A549 (cell line): ENCODE results near the gene AKT1S1. TPM values are rescaled to one million over a fixed set of nuclear protein-coding genes. Genes with fewer than 3 reads are reported as not detected.
A peak's percentile ranks its signal among the peaks of the same experiment; 100 is the strongest.

Source experiments
- ATAC-seq, 2 experiments: fragments of 200-7000 bp in 1 of 2; fragments of >200 bp in 1 of 2; cut with Nextera tagmentation in 1 of 2; cut with Tn5 transposase in 1 of 2; 3 replicates each; pipeline versions ENCODE4 v1.8.0 to v1.9.1; 2018 to 2020; ENCODE audit warnings: mild to moderate bottlenecking in 1 of 2, moderate library complexity in 1 of 2
- CTCF ChIA-PET: fragments of 300-600 bp; sonication (Branson Sonifier 250); formaldehyde crosslinking; extraction: SDS; loops from one replicate; lab custom pipeline; 2021; ENCODE audit warnings: antibody characterized with exemption, inconsistent platforms; lab: Yijun Ruan, JAX
- POLR2A ChIA-PET: fragments of 350-600 bp; formaldehyde crosslinking; extraction: SDS; loops from one replicate; lab custom pipeline; 2021; ENCODE audit warnings: antibody characterized with exemption, inconsistent platforms; lab: Yijun Ruan, JAX
- DNase-seq, 2 experiments: peaks; one replicate each; pipeline versions ENCODE4 v3.0.0 to v3.0.0-alpha.2; 2011 to 2016; ENCODE audit warnings: low read depth in 1 of 2, low spot score in 1 of 2
- FAIRE-seq: peaks from 2 replicates; lab custom pipeline; 2011; peaks lifted over from hg19 to GRCh38; lab: Jason Lieb, UNC
- H3K27ac ChIP-seq, 2 experiments: fragments of >200 bp; sonication (Bioruptor Twin); formaldehyde crosslinking; 3 replicates each; pipeline ENCODE4 v1.5.1; 2016 to 2017
- H3K4me1 ChIP-seq: fragments of >200 bp; sonication (Bioruptor Twin); formaldehyde crosslinking; 3 replicates; pipeline ENCODE4 v1.6.1; 2016
- H3K4me2 ChIP-seq: fragments of >200 bp; sonication (Bioruptor Twin); formaldehyde crosslinking; 3 replicates; pipeline ENCODE4 v1.6.1; 2016
- H3K4me3 ChIP-seq: fragments of >200 bp; sonication (Bioruptor Twin); formaldehyde crosslinking; 3 replicates; pipeline ENCODE4 v1.5.1; 2016
- H3K9me3 ChIP-seq: fragments of >200 bp; sonication (Bioruptor Twin); formaldehyde crosslinking; 3 replicates; pipeline ENCODE4 v1.6.1; 2016
- BHLHE40 ChIP-seq: IDR thresholded peaks from 2 replicates; pipeline ENCODE4 v1.6.1; 2012; ENCODE audit warnings: low read depth, low read length, inconsistent platforms
- CBX2 ChIP-seq: fragments of 200-600 bp; sonication (generic); IDR thresholded peaks from 2 replicates; pipeline ENCODE4 v1.6.1; 2016; ENCODE audit warnings: low read depth, mild to moderate bottlenecking, borderline replicate concordance
- CEBPB ChIP-seq, 2 experiments: fragments of >200 bp in 1 of 2; sonication (Bioruptor Twin) in 1 of 2; formaldehyde crosslinking in 1 of 2; IDR thresholded peaks; 2 replicates each; pipeline ENCODE4 v1.6.1; 2012 to 2016
- CHD2 ChIP-seq: fragments of 150-350 bp; IDR thresholded peaks from 2 replicates; pipeline ENCODE4 v1.6.1; 2014; ENCODE audit warnings: low read length; ENCODE audit not compliant: partially characterized antibody
- EHF ChIP-seq: fragments of 250-450 bp; sonication (Bioruptor Pico); IDR thresholded peaks from 2 replicates; pipeline ENCODE4 v1.5.0; 2020; ENCODE audit warnings: mild to moderate bottlenecking
- FOSB ChIP-seq: fragments of 250-450 bp; sonication (Bioruptor Pico); IDR thresholded peaks from 2 replicates; pipeline ENCODE4 v1.5.0; 2020; ENCODE audit warnings: mild to moderate bottlenecking, moderate library complexity
- FOSL2 ChIP-seq, 2 experiments: fragments of 450-650 bp in 1 of 2; fragments of >200 bp in 1 of 2; sonication (Bioruptor Twin) in 1 of 2; formaldehyde crosslinking; IDR thresholded peaks; 2 replicates each; pipeline versions ENCODE4 v1.5.0 to v1.6.1; 2016 to 2020; ENCODE audit warnings: mild to moderate bottlenecking in 1 of 2, moderate library complexity in 1 of 2
- GATA3 ChIP-seq: IDR thresholded peaks from 2 replicates; pipeline ENCODE4 v1.6.1; 2012; ENCODE audit warnings: borderline replicate concordance
- HOXA7 ChIP-seq: fragments of 250-450 bp; sonication (Bioruptor Pico); IDR thresholded peaks from 2 replicates; pipeline ENCODE4 v1.5.0; 2020; ENCODE audit warnings: mild to moderate bottlenecking, moderate library complexity
- HOXB5 ChIP-seq: fragments of 250-450 bp; sonication (Bioruptor Pico); IDR thresholded peaks from 2 replicates; pipeline ENCODE4 v1.5.0; 2020; ENCODE audit warnings: mild to moderate bottlenecking, moderate library complexity
- JUN ChIP-seq, 2 experiments: fragments of >200 bp; sonication (Bioruptor Twin); formaldehyde crosslinking; IDR thresholded peaks; 2 replicates in 1 of 2; 3 replicates in 1 of 2; pipeline ENCODE4 v1.6.1; 2016 to 2017
- MYC ChIP-seq: IDR thresholded peaks from 2 replicates; pipeline ENCODE4 v1.6.1; 2012; ENCODE audit warnings: mild to moderate bottlenecking, inconsistent platforms, low read length, improper control_type of control experiment, borderline replicate concordance
- NPAS2 ChIP-seq: fragments of 250-450 bp; sonication (Bioruptor Pico); IDR thresholded peaks from 2 replicates; pipeline ENCODE4 v1.8.0; 2022; ENCODE audit warnings: mild to moderate bottlenecking, moderate library complexity, borderline replicate concordance
- NR3C1 ChIP-seq: fragments of >200 bp; sonication (Bioruptor Twin); formaldehyde crosslinking; IDR thresholded peaks from 3 replicates; pipeline ENCODE4 v1.6.1; 2017
- POLR2A ChIP-seq: IDR thresholded peaks from 2 replicates; pipeline ENCODE4 v1.6.1; 2012; ENCODE audit warnings: mild to moderate bottlenecking, low read length
- RAD21 ChIP-seq, 2 experiments: fragments of >200 bp in 1 of 2; sonication (Bioruptor Twin) in 1 of 2; formaldehyde crosslinking in 1 of 2; IDR thresholded peaks in 1 of 2; conservative IDR thresholded peaks in 1 of 2; 2 replicates in 1 of 2; 3 replicates in 1 of 2; pipeline ENCODE4 v1.6.1; 2012 to 2018; ENCODE audit warnings: inconsistent platforms in 1 of 2
- RARB ChIP-seq: fragments of 250-450 bp; sonication (Bioruptor Pico); IDR thresholded peaks from 2 replicates; pipeline ENCODE4 v1.8.0; 2021; ENCODE audit warnings: mild to moderate bottlenecking, moderate library complexity
- RCOR1 ChIP-seq: fragments of 150-350 bp; IDR thresholded peaks from 2 replicates; pipeline ENCODE4 v1.6.1; 2014; ENCODE audit warnings: antibody characterized with exemption, low read length, low read depth
- RFX5 ChIP-seq: fragments of 450-650 bp; IDR thresholded peaks from 2 replicates; pipeline ENCODE4 v1.7.1; 2014; ENCODE audit warnings: antibody characterized with exemption, mild to moderate bottlenecking, moderate library complexity
- RNF2 ChIP-seq: fragments of 200-600 bp; sonication (generic); IDR thresholded peaks from 2 replicates; pipeline ENCODE4 v1.6.1; 2016; ENCODE audit warnings: low read depth, mild to moderate bottlenecking, antibody characterized with exemption, moderate library complexity, borderline replicate concordance
- SREBF2 ChIP-seq: fragments of 450-650 bp; IDR thresholded peaks from 2 replicates; pipeline ENCODE4 v1.6.1; 2014; ENCODE audit warnings: mild to moderate bottlenecking, moderate library complexity
- ZFP36 ChIP-seq: fragments of 450-650 bp; IDR thresholded peaks from 2 replicates; pipeline ENCODE4 v1.6.1; 2014; ENCODE audit warnings: borderline replicate concordance; ENCODE audit not compliant: partially characterized antibody
- ZNF302 ChIP-seq: fragments of 250-450 bp; sonication (Bioruptor Pico); IDR thresholded peaks from 2 replicates; pipeline ENCODE4 v1.9.0; 2021; ENCODE audit warnings: inconsistent platforms, mild to moderate bottlenecking, moderate library complexity
- ZSCAN20 ChIP-seq: fragments of 250-450 bp; sonication (Bioruptor Pico); IDR thresholded peaks from 2 replicates; pipeline ENCODE4 v1.8.0; 2022; ENCODE audit warnings: mild to moderate bottlenecking, moderate library complexity
- WGBS: methylation state at CpG from one replicate; pipeline ENCODE4 v1.1.6; 2017; ENCODE audit errors: missing lambda C conversion rate; 5-methylcytosine and 5-hydroxymethylcytosine counted together
- polyA plus RNA-seq, 4 experiments: library from polyadenylated mRNA; depleted of rRNA in 3 of 4; stranded (reverse); fragments of >200 nt; fragmentation: RNase III in 1 of 4; extraction: RNeasy Plus Mini Kit Qiagen cat#74134 plus additional on column Dnase treatment in 1 of 4; gene quantifications; 2 replicates in 3 of 4; 3 replicates in 1 of 4; pipeline ENCODE4 v1.2.3, GENCODE V29; 2011 to 2017
- TF ChIP-seq, protein P1 (sequence below): IDR thresholded peaks from 2 replicates; pipeline ENCODE4 v1.6.1; 2012; ENCODE audit warnings: low read depth, borderline replicate concordance
- TF ChIP-seq, protein P2 (sequence below): fragments of 150-350 bp; IDR thresholded peaks from 2 replicates; pipeline ENCODE4 v1.6.1; 2014; ENCODE audit warnings: low read depth, mild to moderate bottlenecking, low read length
- TF ChIP-seq, protein P3 (sequence below): fragments of >200 bp; sonication (Bioruptor Twin); formaldehyde crosslinking; IDR thresholded peaks from 2 replicates; pipeline ENCODE4 v1.6.1; 2016

Gene AKT1S1
- polyA plus RNA-seq, 2 of the 4 experiments (the other 2 are of a cell fraction): 39.2 to 75.9 TPM

DNA sequence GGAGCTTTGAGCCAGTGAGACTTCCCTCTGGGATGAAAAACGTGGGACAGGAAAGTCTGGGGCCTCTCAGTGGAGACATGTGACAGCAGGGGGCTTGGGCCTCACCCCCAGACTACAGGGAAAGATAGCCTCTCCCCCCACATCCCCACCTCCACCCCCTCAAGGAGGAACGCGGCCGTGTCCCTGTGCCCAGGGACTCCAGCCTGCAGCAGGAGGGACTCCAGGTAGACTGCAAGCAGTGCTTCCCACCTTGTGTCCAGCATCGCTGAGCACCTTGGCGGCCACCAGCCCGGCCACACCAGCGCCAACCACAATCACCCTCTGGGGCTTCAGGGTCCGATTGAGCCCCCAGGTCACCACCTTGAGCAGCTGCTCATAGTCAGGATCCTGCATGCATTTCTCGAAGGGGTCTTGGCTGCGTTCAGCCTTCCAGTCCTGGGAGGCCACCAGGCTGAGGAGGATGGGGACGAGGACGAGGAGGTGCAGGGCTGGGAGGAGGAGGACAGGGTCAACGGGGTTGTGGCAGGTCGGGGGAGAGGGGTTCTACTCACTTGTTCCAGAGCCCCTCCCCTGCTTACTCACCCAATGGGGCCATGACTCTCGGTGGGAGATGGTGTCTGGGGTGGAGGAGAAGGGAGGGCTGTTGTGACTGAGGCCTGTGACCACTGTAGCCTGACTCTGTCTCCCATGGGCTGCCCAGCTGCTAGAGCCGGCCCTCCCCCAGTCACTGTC is 18.6 kb upstream of the AKT1S1 start (continued):
- TF ChIP-seq HOXB5 (CRISPR knock-in tag): no peak
- TF ChIP-seq NR3C1: no peak

- TF ChIP-seq POLR2A (no peak), EHF (CRISPR knock-in tag) (no peak), FOSB (no peak), ZFP36 (no peak), FOSL2 (IDR thresholded peaks at IDR 0.05) (no peak), FOSL2 (CRISPR knock-in tag; IDR thresholded peaks at IDR 0.05) (no peak), RNF2 (no peak), MYC (no peak), JUN (IDR thresholded peaks at IDR 0.05) (no peak), BHLHE40 (no peak), NPAS2 (CRISPR knock-in tag) (no peak), CHD2 (no peak), SREBF2 (no peak), HOXA7 (CRISPR knock-in tag) (no peak), ZSCAN20 (CRISPR knock-in tag) (no peak), CEBPB (IDR thresholded peaks at IDR 0.05) (no peak), RFX5 (no peak)
- TF ChIP-seq, protein P1, sequence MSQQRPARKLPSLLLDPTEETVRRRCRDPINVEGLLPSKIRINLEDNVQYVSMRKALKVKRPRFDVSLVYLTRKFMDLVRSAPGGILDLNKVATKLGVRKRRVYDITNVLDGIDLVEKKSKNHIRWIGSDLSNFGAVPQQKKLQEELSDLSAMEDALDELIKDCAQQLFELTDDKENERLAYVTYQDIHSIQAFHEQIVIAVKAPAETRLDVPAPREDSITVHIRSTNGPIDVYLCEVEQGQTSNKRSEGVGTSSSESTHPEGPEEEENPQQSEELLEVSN: no peak
- TF ChIP-seq, protein P2, sequence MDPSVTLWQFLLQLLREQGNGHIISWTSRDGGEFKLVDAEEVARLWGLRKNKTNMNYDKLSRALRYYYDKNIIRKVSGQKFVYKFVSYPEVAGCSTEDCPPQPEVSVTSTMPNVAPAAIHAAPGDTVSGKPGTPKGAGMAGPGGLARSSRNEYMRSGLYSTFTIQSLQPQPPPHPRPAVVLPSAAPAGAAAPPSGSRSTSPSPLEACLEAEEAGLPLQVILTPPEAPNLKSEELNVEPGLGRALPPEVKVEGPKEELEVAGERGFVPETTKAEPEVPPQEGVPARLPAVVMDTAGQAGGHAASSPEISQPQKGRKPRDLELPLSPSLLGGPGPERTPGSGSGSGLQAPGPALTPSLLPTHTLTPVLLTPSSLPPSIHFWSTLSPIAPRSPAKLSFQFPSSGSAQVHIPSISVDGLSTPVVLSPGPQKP: no peak
- TF ChIP-seq, protein P3, sequence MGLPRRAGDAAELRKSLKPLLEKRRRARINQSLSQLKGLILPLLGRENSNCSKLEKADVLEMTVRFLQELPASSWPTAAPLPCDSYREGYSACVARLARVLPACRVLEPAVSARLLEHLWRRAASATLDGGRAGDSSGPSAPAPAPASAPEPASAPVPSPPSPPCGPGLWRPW: no peak
- Histone ChIP-seq H3K4me3 (no peak overlapping the region), H3K27ac (no peak overlapping the region), H3K4me1 (peaks cover 18% of the 10 kb centered on the region; the same call in 2 of the 3 replicates), H3K9me3 (no peaks in the 10 kb centered on the region), H3K4me2 (no peak overlapping the region)
- 0 out of 6 replicates have a peak, but pooled peaks of 1 of the 2 experiments have one; percentile 1 for ATAC-seq
- DNase-seq: no peak
- no peak for FAIRE-seq
- WGBS: 78% methylated on average over 16 of the region's 17 CpGs
- ChIA-PET CTCF (interaction anchor here (0.7 to 3.2 kb wide), 7 partner anchors 12 to 241 kb away, joined by 3 to 13 read pairs (median 5); no protein-coding TSS in a partner anchor), POLR2A (interaction anchor here (1.5 kb wide), 1 partner anchor 26 kb away, joined by 5 read pairs; no protein-coding TSS in a partner anchor)
Observed at GRCh38 chr19:49894879-49895565, 17.9 kb upstream of the AKT1S1 start.

- ATAC-seq (no peak), FAIRE-seq (no peak), DNase-seq (no peak)
- ChIA-PET CTCF (interaction anchor here (0.7 to 3.2 kb wide), 10 partner anchors 13 to 242 kb away, joined by 3 to 13 read pairs (median 4); no protein-coding TSS in a partner anchor), POLR2A (interaction anchor here (1.2 to 1.5 kb wide), 2 partner anchors 25 to 36 kb away, joined by 5 read pairs; no protein-coding TSS in a partner anchor)
- H3K27ac ChIP-seq: no peak overlapping the region
- H3K4me1 ChIP-seq: peaks cover 18% of the 10 kb centered on the region; the same call in 2 of the 3 replicates
- H3K4me2 ChIP-seq: no peak overlapping the region
- 90% methylated on average over 17 of the region's 18 CpGs for WGBS
- no peak overlapping the region for H3K4me3 ChIP-seq
- H3K9me3 ChIP-seq: no peaks in the 10 kb centered on the region
- TF ChIP-seq RCOR1 (no peak), ZFP36 (no peak), RARB (CRISPR knock-in tag) (no peak), ZNF302 (no peak), RAD21 (conservative IDR thresholded peaks at IDR 0.05 in 1 of 2, IDR thresholded peaks at IDR 0.05 in 1 of 2) (no peak), MYC (no peak), GATA3 (no peak), CBX2 (no peak), NPAS2 (CRISPR knock-in tag) (no peak), POLR2A (no peak)
Observed at GRCh38 chr19:49894011-49894664, 17.0 kb upstream of the AKT1S1 start.
